ENCODE data around the gene RAB11FIP3.

The RAB11FIP3 gene

GRCh38 chr16:515939-516226 lies 90.4 kb downstream of the RAB11FIP3 start:
- Histone ChIP-seq H3K4me3 (ENCODE audit: low read length) (no peak overlapping the region), H3K27ac (ENCODE audit: low read length) (no peak overlapping the region), H3K27me3 (replicated peaks; ENCODE audit: insufficient read depth, low read length) (no peaks in the 10 kb centered on the region), H3K9ac (ENCODE audit: low read length) (no peak overlapping the region), H3K9me3 (replicated peaks; ENCODE audit: insufficient read depth, low read length) (no peaks in the 10 kb centered on the region), H3K36me3 (replicated peaks; ENCODE audit: insufficient read depth, low read length) (no peaks in the 10 kb centered on the region), H3K4me2 (ENCODE audit: low read depth, low read length) (no peak overlapping the region), H3F3A (ENCODE audit: insufficient read depth, low read length) (no peaks in the 10 kb centered on the region), H4K20me1 (ENCODE audit: insufficient read depth, low read length) (no peaks in the 10 kb centered on the region), H3K79me2 (ENCODE audit: low read length) (no peaks in the 10 kb centered on the region), H3K4me1 (ENCODE audit: low read length) (no peaks in the 10 kb centered on the region), H3K9me2 (replicated peaks; ENCODE audit: insufficient read depth, low read length) (no peaks in the 10 kb centered on the region), H2AFZ (ENCODE audit: low read length) (no peak overlapping the region)
- TF ChIP-seq EZH2 (optimal IDR thresholded peaks at IDR 0.05; ENCODE audit: low read depth, low read length) (no peak), CTCF (IDR thresholded peaks at IDR 0.05; ENCODE audit: low read length) (no peak), EZH2phosphoT487 (IDR thresholded peaks at IDR 0.05; ENCODE audit: low read length) (no peak)
- no peak for DNase-seq

- H3K27me3 ChIP-seq (replicated peaks; ENCODE audit: insufficient read depth, low read length): no peaks in the 10 kb centered on the region
- no peak overlapping the region for H3K9ac ChIP-seq (ENCODE audit: low read length)
- H4K20me1 ChIP-seq (ENCODE audit: insufficient read depth, low read length): no peaks in the 10 kb centered on the region
- no peak overlapping the region for H2AFZ ChIP-seq (ENCODE audit: low read length)
- no peak overlapping the region for H3K4me2 ChIP-seq (ENCODE audit: low read depth, low read length)
- H3K9me3 ChIP-seq (replicated peaks; ENCODE audit: insufficient read depth, low read length): no peaks in the 10 kb centered on the region
- DNase-seq: no peak
- no peak overlapping the region for H3K4me3 ChIP-seq (ENCODE audit: low read length)
- H3F3A ChIP-seq (ENCODE audit: insufficient read depth, low read length): no peaks in the 10 kb centered on the region
- H3K36me3 ChIP-seq (replicated peaks; ENCODE audit: insufficient read depth, low read length): no peaks in the 10 kb centered on the region
- no peak overlapping the region for H3K27ac ChIP-seq (ENCODE audit: low read length)
- H3K79me2 ChIP-seq (ENCODE audit: low read length): no peaks in the 10 kb centered on the region
- H3K4me1 ChIP-seq (ENCODE audit: low read length): no peaks in the 10 kb centered on the region
- no peaks in the 10 kb centered on the region for H3K9me2 ChIP-seq (replicated peaks; ENCODE audit: insufficient read depth, low read length)
- TF ChIP-seq CTCF (IDR thresholded peaks at IDR 0.05; ENCODE audit: low read length) (no peak), EZH2phosphoT487 (IDR thresholded peaks at IDR 0.05; ENCODE audit: low read length) (no peak), EZH2 (optimal IDR thresholded peaks at IDR 0.05; ENCODE audit: low read depth, low read length) (no peak)
Observed at GRCh38 chr16:516301-516700, 90.9 kb downstream of the RAB11FIP3 start.

- Histone ChIP-seq H3K9me2 (replicated peaks; ENCODE audit: insufficient read depth, low read length) (no peaks in the 10 kb centered on the region), H2AFZ (ENCODE audit: low read length) (no peak overlapping the region), H3K4me1 (ENCODE audit: low read length) (no peaks in the 10 kb centered on the region), H3K27me3 (replicated peaks; ENCODE audit: insufficient read depth, low read length) (no peaks in the 10 kb centered on the region), H3K9me3 (replicated peaks; ENCODE audit: insufficient read depth, low read length) (no peaks in the 10 kb centered on the region), H3K9ac (ENCODE audit: low read length) (no peak overlapping the region), H3K4me3 (ENCODE audit: low read length) (no peak overlapping the region), H3K27ac (ENCODE audit: low read length) (no peak overlapping the region), H3F3A (ENCODE audit: insufficient read depth, low read length) (no peaks in the 10 kb centered on the region), H3K36me3 (replicated peaks; ENCODE audit: insufficient read depth, low read length) (no peaks in the 10 kb centered on the region), H4K20me1 (ENCODE audit: insufficient read depth, low read length) (no peaks in the 10 kb centered on the region), H3K79me2 (ENCODE audit: low read length) (no peaks in the 10 kb centered on the region), H3K4me2 (ENCODE audit: low read depth, low read length) (no peak overlapping the region)
- no peak for DNase-seq
- TF ChIP-seq CTCF (IDR thresholded peaks at IDR 0.05; ENCODE audit: low read length) (no peak), EZH2phosphoT487 (IDR thresholded peaks at IDR 0.05; ENCODE audit: low read length) (no peak), EZH2 (optimal IDR thresholded peaks at IDR 0.05; ENCODE audit: low read depth, low read length) (no peak)
Observed at GRCh38 chr16:518858-519257, 93.4 kb downstream of the RAB11FIP3 start.
